PC-3 (cell line): ENCODE data around the gene ALOXE3. TPM values are rescaled to one million over a fixed set of nuclear protein-coding genes. Genes with fewer than 3 reads are reported as not detected.

ENCODE experiments used
- ATAC-seq: fragments of 200-7000 bp; cut with Tn5 transposase; 2 replicates; pipeline ENCODE4 v1.9.1; 2020; ENCODE audit warnings: mild to moderate bottlenecking, moderate library complexity
- BruUV-seq: library from RNA; stranded (reverse); fragments of 400-500 nt; replicated peaks from 2 replicates; lab custom pipeline; 2021; lab: Mats Ljungman, UMichigan
- CTCF ChIA-PET: fragments of 300-600 bp; sonication (Branson Sonifier 250); formaldehyde crosslinking; loops from one replicate; lab custom pipeline; 2022; ENCODE audit warnings: antibody characterized with exemption; lab: Charles Lee
- POLR2A ChIA-PET: fragments of 300-600 bp; sonication (Branson Sonifier 250); formaldehyde crosslinking; loops from one replicate; lab custom pipeline; 2022; ENCODE audit warnings: antibody characterized with exemption; ENCODE audit not compliant: unreplicated experiment; lab: Charles Lee
- DNase-seq: peaks from one replicate; pipeline ENCODE4 v3.0.0-alpha.2; 2015
- H2AFZ ChIP-seq: fragments of 300-600 bp; sonication (generic); 2 replicates; pipeline ENCODE4 v1.6.0; 2016; ENCODE audit warnings: antibody characterized with exemption, low read length
- H3F3A ChIP-seq: fragments of 300-600 bp; sonication (generic); one replicate; pipeline ENCODE4 v1.6.0; 2017; ENCODE audit warnings: antibody characterized with exemption, low read length, control low read depth, mild to moderate bottlenecking; ENCODE audit not compliant: unreplicated experiment
- H3K27ac ChIP-seq: fragments of 300-600 bp; sonication (generic); 2 replicates; pipeline ENCODE4 v1.5.1; 2016; ENCODE audit warnings: mild to moderate bottlenecking, low read length
- H3K27me3 ChIP-seq: fragments of 300-600 bp; sonication (generic); 2 replicates; pipeline ENCODE4 v1.6.1; 2016; ENCODE audit warnings: low read length, mixed read lengths
- H3K36me3 ChIP-seq: fragments of 300-600 bp; sonication (generic); 2 replicates; pipeline ENCODE4 v1.6.1; 2016; ENCODE audit warnings: low read depth, mixed run types, low read length, mixed read lengths
- H3K4me1 ChIP-seq: fragments of 300-600 bp; sonication (generic); 2 replicates; pipeline ENCODE4 v1.5.1; 2016; ENCODE audit warnings: low read length; ENCODE audit not compliant: insufficient read depth
- H3K4me2 ChIP-seq: fragments of 300-600 bp; sonication (generic); 2 replicates; pipeline ENCODE4 v1.6.0; 2016; ENCODE audit warnings: low read length
- H3K4me3 ChIP-seq: fragments of 300-600 bp; sonication (generic); 2 replicates; pipeline ENCODE4 v1.5.1; 2016; ENCODE audit warnings: mild to moderate bottlenecking, low read length, mixed read lengths
- H3K79me2 ChIP-seq: fragments of 300-600 bp; sonication (generic); 2 replicates; pipeline ENCODE4 v1.6.1; 2017; ENCODE audit warnings: low read length, mixed read lengths
- H3K9ac ChIP-seq: fragments of 300-600 bp; sonication (generic); 2 replicates; pipeline ENCODE4 v1.6.0; 2016; ENCODE audit warnings: mild to moderate bottlenecking, low read length
- H3K9me2 ChIP-seq: fragments of 300-600 bp; sonication (generic); replicated peaks from 2 replicates; pipeline ENCODE4 v1.6.1; 2016; ENCODE audit warnings: mixed run types, low read length, mixed read lengths
- H3K9me3 ChIP-seq: fragments of 300-600 bp; sonication (generic); 2 replicates; pipeline ENCODE4 v1.6.1; 2016; ENCODE audit warnings: low read length, mixed read lengths
- H4K20me1 ChIP-seq: fragments of 300-600 bp; sonication (generic); 2 replicates; pipeline ENCODE4 v1.6.1; 2016; ENCODE audit warnings: low read length, mixed read lengths
- EZH2 ChIP-seq: fragments of 300-600 bp; sonication (generic); IDR thresholded peaks from one replicate; pipeline ENCODE4 v1.6.1; 2017; ENCODE audit warnings: antibody characterized with exemption, mild to moderate bottlenecking, low read length; ENCODE audit not compliant: unreplicated experiment
- EZH2phosphoT487 ChIP-seq: fragments of 300-600 bp; sonication (generic); IDR thresholded peaks from 2 replicates; pipeline ENCODE4 v1.6.1; 2018; ENCODE audit warnings: mild to moderate bottlenecking, antibody characterized with exemption, low read length, borderline replicate concordance
- intact Hi-C: fragments of 100-400 bp; cut with micrococcal nuclease; formaldehyde crosslinking; loops from 2 replicates; pipeline ENCODE4 v1.9.0; 2023
- total RNA-seq: library from RNA; depleted of rRNA; stranded (reverse); fragments of >200 nt; gene quantifications from 2 replicates; pipeline ENCODE4 v1.2.3, GENCODE V29; 2014
- TF ChIP-seq, protein P1 (sequence below): fragments of 300-600 bp; sonication (generic); conservative IDR thresholded peaks from 2 replicates; pipeline ENCODE4 v1.5.1; 2017; ENCODE audit warnings: antibody characterized with exemption, low read depth, mild to moderate bottlenecking, low read length

Gene ALOXE3
- total RNA-seq, 1 experiment from 2014 or later = 1.4 TPM

- Histone ChIP-seq H3K27ac (no peak overlapping the region), H2AFZ (peak overlapping the region; percentile 82), H3K4me2 (peak overlapping the region; percentile 96), H3F3A (peaks cover 7% of the 10 kb centered on the region), H3K36me3 (no peaks in the 10 kb centered on the region), H3K27me3 (no peaks in the 10 kb centered on the region), H3K9ac (no peak overlapping the region), H4K20me1 (peaks cover 3% of the 10 kb centered on the region), H3K4me3 (peak overlapping the region; percentile 91), H3K9me3 (no peaks in the 10 kb centered on the region), H3K4me1 (peaks cover 16% of the 10 kb centered on the region; the same call in 1 of the 2 replicates), H3K9me2 (no peaks in the 10 kb centered on the region), H3K79me2 (no peaks in the 10 kb centered on the region)
- ChIA-PET POLR2A (no interaction called here), CTCF (no interaction called here)
- ATAC-seq (no peak), DNase-seq (peak; percentile 5)
- intact Hi-C loops = no loop called here
- no TSS peak for BruUV-seq
- no peak for TF ChIP-seq EZH2phosphoT487
- no peak for TF ChIP-seq EZH2
- TF ChIP-seq, protein P1, sequence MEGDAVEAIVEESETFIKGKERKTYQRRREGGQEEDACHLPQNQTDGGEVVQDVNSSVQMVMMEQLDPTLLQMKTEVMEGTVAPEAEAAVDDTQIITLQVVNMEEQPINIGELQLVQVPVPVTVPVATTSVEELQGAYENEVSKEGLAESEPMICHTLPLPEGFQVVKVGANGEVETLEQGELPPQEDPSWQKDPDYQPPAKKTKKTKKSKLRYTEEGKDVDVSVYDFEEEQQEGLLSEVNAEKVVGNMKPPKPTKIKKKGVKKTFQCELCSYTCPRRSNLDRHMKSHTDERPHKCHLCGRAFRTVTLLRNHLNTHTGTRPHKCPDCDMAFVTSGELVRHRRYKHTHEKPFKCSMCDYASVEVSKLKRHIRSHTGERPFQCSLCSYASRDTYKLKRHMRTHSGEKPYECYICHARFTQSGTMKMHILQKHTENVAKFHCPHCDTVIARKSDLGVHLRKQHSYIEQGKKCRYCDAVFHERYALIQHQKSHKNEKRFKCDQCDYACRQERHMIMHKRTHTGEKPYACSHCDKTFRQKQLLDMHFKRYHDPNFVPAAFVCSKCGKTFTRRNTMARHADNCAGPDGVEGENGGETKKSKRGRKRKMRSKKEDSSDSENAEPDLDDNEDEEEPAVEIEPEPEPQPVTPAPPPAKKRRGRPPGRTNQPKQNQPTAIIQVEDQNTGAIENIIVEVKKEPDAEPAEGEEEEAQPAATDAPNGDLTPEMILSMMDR = no peak
Measured at GRCh38 chr17:8122422-8122923, 4.2 kb upstream of the ALOXE3 start.

DNA sequence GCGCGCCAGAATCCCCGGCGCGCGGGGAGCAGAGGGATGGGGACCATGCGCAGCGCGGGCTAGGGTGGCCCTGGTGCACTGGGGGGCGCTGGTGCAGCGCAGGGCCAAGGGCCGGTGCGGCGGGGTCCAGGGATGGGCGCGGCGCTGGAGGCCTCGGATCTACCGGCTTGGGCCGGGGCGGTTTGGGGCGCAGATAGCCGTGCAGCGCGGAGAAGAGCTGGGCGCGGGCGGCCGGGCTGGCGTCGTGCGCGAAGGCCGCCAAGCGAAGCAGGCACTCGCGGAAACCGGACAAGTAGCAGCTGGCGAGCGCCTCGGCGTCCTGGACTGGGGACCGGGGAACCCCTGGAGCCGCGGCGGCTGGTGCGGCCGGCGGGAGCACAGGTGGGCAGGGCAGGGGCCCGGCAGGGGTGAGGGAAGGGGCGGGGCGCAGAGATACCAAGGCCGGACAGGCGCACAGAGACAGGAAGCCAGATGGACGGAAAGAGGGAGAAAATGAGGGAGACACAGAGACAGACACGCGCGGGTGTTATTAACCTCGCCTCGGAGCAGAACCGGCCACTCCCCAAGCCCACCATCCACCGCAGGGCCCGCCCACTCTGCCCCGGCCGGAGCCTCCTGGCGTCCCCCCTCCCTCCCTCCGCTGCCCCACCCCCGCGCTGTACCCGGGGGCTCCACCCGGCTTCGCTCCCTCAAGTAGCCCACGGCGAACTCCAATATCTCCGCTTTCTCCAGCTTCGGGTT lies 3.5 kb upstream of the ALOXE3 start:
- no TSS peak for BruUV-seq
- intact Hi-C loops = no loop called here

More for the DNA sequence above, 3.5 kb upstream of the ALOXE3 start:
- no peaks in the 10 kb centered on the region for H3K9me2 ChIP-seq
- H3K4me3 ChIP-seq = peak overlapping the region; percentile 91
- ChIA-PET POLR2A (no interaction called here), CTCF (no interaction called here)
- DNase-seq (peak; percentile 47), ATAC-seq (peak; percentile 6)
- peaks cover 3% of the 10 kb centered on the region for H4K20me1 ChIP-seq
- H3K4me2 ChIP-seq = peak overlapping the region; percentile 96
- H2AFZ ChIP-seq = peak overlapping the region; percentile 82
- H3K27me3 ChIP-seq = no peaks in the 10 kb centered on the region
- H3K79me2 ChIP-seq = no peaks in the 10 kb centered on the region
- peaks cover 3% of the 10 kb centered on the region for H3F3A ChIP-seq
- peaks cover 15% of the 10 kb centered on the region; the same call in 1 of the 2 replicates for H3K4me1 ChIP-seq
- H3K36me3 ChIP-seq = no peaks in the 10 kb centered on the region
- no peak overlapping the region for H3K27ac ChIP-seq
- H3K9me3 ChIP-seq = no peaks in the 10 kb centered on the region
- TF ChIP-seq, protein P1 = peak; percentile 51
- TF ChIP-seq EZH2phosphoT487 (no peak), EZH2 (no peak)
- no peak overlapping the region for H3K9ac ChIP-seq
